PFSK-1 (cell line): ENCODE measurements around the gene KARS1.

Source experiments
- FOXP2 ChIP-seq: optimal IDR thresholded peaks from 2 replicates; pipeline ENCODE3; 2011; ENCODE audit warnings: borderline replicate concordance, control low read depth, inconsistent platforms; ENCODE audit not compliant: insufficient read depth; ENCODE audit errors: extremely low read length, extremely low read depth
- POLR2AphosphoS5 ChIP-seq: IDR thresholded peaks from 2 replicates; pipeline ENCODE4 v1.6.1; 2012; ENCODE audit warnings: low read depth, mild to moderate bottlenecking, control low read depth, low read length, moderate library complexity
- REST ChIP-seq, 2 experiments: IDR thresholded peaks; 2 replicates each; pipeline versions ENCODE4 v1.6.1 to v1.8.0; 2011 to 2012; ENCODE audit warnings: low read depth in 2 of 2, low read length in 2 of 2, control low read depth in 1 of 2, inconsistent platforms in 1 of 2, mild to moderate bottlenecking in 1 of 2, moderate library complexity in 1 of 2; ENCODE audit not compliant: insufficient read depth in 1 of 2
- SIN3A ChIP-seq: IDR thresholded peaks from 2 replicates; pipeline ENCODE4 v1.6.1; 2012; ENCODE audit warnings: mild to moderate bottlenecking, low read length, moderate library complexity, borderline replicate concordance; ENCODE audit not compliant: insufficient read depth
- TAF1 ChIP-seq: IDR thresholded peaks from 2 replicates; pipeline ENCODE4 v1.6.1; 2012; ENCODE audit warnings: low read length, control low read depth, borderline replicate concordance; ENCODE audit not compliant: insufficient read depth

KARS1 gene

GRCh38 chr16:75606507-75606906, 41.0 kb downstream of the KARS1 start:
- TF ChIP-seq REST (IDR thresholded peaks at IDR 0.05; ENCODE audit: insufficient read depth in 1 of 2, low read depth in 2 of 2, low read length in 2 of 2) (no peak), TAF1 (no peak), SIN3A (no peak), POLR2AphosphoS5 (no peak), FOXP2 (no peak)

GRCh38 chr16:75603241-75603640, 44.2 kb downstream of the KARS1 start:
- TF ChIP-seq FOXP2: no peak
- TF ChIP-seq TAF1: no peak
- no peak for TF ChIP-seq REST (IDR thresholded peaks at IDR 0.05; ENCODE audit: insufficient read depth in 1 of 2, low read depth in 2 of 2, low read length in 2 of 2)
- no peak for TF ChIP-seq POLR2AphosphoS5
- TF ChIP-seq SIN3A: no peak

- TF ChIP-seq REST (IDR thresholded peaks at IDR 0.05; ENCODE audit: insufficient read depth in 1 of 2, low read depth in 2 of 2, low read length in 2 of 2) (no peak), SIN3A (no peak), FOXP2 (no peak), TAF1 (no peak), POLR2AphosphoS5 (no peak)
Measured at GRCh38 chr16:75599452-75600277, 47.8 kb downstream of the KARS1 start.

GRCh38 chr16:75593825-75594820, 53.3 kb downstream of the KARS1 start:
- TF ChIP-seq REST (IDR thresholded peaks at IDR 0.05; ENCODE audit: insufficient read depth in 1 of 2, low read depth in 2 of 2, low read length in 2 of 2) (no peak), SIN3A (no peak)
